K562 (cell line): Measurements from ENCODE around the gene TXNRD2. TPM values are rescaled to one million over a fixed set of nuclear protein-coding genes. Genes with fewer than 3 reads are reported as not detected.

Experiments used
- CCAR2 ChIP-seq: fragments of 200-400 bp; formaldehyde crosslinking; IDR thresholded peaks from 2 replicates; pipeline ENCODE4 v1.6.1; 2017; ENCODE audit warnings: mild to moderate bottlenecking, low read depth, low read length
- GATAD2B ChIP-seq: fragments of 450-650 bp; IDR thresholded peaks from 2 replicates; pipeline ENCODE4 v1.6.1; 2017; ENCODE audit warnings: mild to moderate bottlenecking, borderline replicate concordance
- MYC ChIP-seq, 2 experiments: fragments of 250-450 bp in 1 of 2; sonication (Bioruptor Pico) in 1 of 2; IDR thresholded peaks; 2 replicates each; pipeline versions ENCODE4 v1.5.1 to v1.6.1; 2012 to 2021; ENCODE audit warnings: low read depth in 2 of 2, borderline replicate concordance in 1 of 2, improper control_type of control experiment in 1 of 2, low read length in 1 of 2, mild to moderate bottlenecking in 1 of 2, moderate library complexity in 1 of 2
- RBFOX2 ChIP-seq: fragments of 200-400 bp; formaldehyde crosslinking; IDR thresholded peaks from 2 replicates; pipeline ENCODE4 v1.6.1; 2017; ENCODE audit warnings: low read depth, mild to moderate bottlenecking, low read length, moderate library complexity
- RUNX1 ChIP-seq: sonication (generic); IDR thresholded peaks from 2 replicates; pipeline ENCODE4 v1.6.1; 2016; ENCODE audit warnings: antibody characterized with exemption, low read depth
- SIN3A ChIP-seq, 2 experiments: fragments of 150-350 bp in 1 of 2; IDR thresholded peaks; 2 replicates each; pipeline ENCODE4 v1.6.1; 2011 to 2016; ENCODE audit warnings: borderline replicate concordance in 2 of 2, low read depth in 2 of 2, low read length in 2 of 2, mild to moderate bottlenecking in 2 of 2, moderate library complexity in 2 of 2; ENCODE audit not compliant: control insufficient read depth in 1 of 2
- SPI1 ChIP-seq: IDR thresholded peaks from 2 replicates; pipeline ENCODE4 v1.6.1; 2011; ENCODE audit warnings: low read depth, low read length, control low read depth, borderline replicate concordance
- ZNF445 ChIP-seq: fragments of 250-450 bp; sonication (Bioruptor Pico); IDR thresholded peaks from 2 replicates; pipeline ENCODE4 v1.4.0; 2020; ENCODE audit warnings: low read depth, mild to moderate bottlenecking, moderate library complexity
- polyA plus RNA-seq, 8 experiments: library from polyadenylated mRNA; depleted of rRNA in 4 of 8; stranded (reverse) in 5 of 8; unstranded in 3 of 8; fragments of >200 nt; fragmentation: Nextera tagmentation in 2 of 8; fragmentation: Illumina TruSeq in 1 of 8; extraction: Ambion mirVana in 2 of 8; extraction: Trizol in 1 of 8; gene quantifications; 2 replicates each; pipeline versions ENCODE4 v1.2.1 to v1.2.3, GENCODE V29; 2011 to 2014; ENCODE audit warnings: inconsistent platforms in 1 of 8, missing spikeins in 1 of 8
- total RNA-seq, 7 experiments: library from RNA; depleted of rRNA in 6 of 7; stranded (reverse); fragments of >200 nt in 6 of 7; fragmentation: Illumina TruSeq in 2 of 7; extraction: Trizol in 2 of 7; gene quantifications; 2 replicates each; pipeline versions ENCODE4 v1.2.1 to v1.2.3, GENCODE V29; 2011 to 2021; ENCODE audit warnings: low replicate concordance in 1 of 7
- TF ChIP-seq, protein P1 (sequence below): fragments of 200-600 bp; sonication (generic); IDR thresholded peaks from one replicate; pipeline ENCODE4 v1.6.1; 2012; ENCODE audit warnings: mild to moderate bottlenecking, low read depth, low read length, inconsistent platforms
- TF ChIP-seq, protein P2 (sequence below): fragments of 450-650 bp; IDR thresholded peaks from 2 replicates; pipeline ENCODE4 v1.7.1; 2018; ENCODE audit warnings: mild to moderate bottlenecking, low read depth; ENCODE audit not compliant: partially characterized antibody

TXNRD2 gene
- total and polyA plus RNA-seq, 9 of the 15 experiments (the other 6 are each of a cell fraction or from before 2014, with no cell fraction given) = 3.3 to 80.2 (median 49.4) TPM

DNA sequence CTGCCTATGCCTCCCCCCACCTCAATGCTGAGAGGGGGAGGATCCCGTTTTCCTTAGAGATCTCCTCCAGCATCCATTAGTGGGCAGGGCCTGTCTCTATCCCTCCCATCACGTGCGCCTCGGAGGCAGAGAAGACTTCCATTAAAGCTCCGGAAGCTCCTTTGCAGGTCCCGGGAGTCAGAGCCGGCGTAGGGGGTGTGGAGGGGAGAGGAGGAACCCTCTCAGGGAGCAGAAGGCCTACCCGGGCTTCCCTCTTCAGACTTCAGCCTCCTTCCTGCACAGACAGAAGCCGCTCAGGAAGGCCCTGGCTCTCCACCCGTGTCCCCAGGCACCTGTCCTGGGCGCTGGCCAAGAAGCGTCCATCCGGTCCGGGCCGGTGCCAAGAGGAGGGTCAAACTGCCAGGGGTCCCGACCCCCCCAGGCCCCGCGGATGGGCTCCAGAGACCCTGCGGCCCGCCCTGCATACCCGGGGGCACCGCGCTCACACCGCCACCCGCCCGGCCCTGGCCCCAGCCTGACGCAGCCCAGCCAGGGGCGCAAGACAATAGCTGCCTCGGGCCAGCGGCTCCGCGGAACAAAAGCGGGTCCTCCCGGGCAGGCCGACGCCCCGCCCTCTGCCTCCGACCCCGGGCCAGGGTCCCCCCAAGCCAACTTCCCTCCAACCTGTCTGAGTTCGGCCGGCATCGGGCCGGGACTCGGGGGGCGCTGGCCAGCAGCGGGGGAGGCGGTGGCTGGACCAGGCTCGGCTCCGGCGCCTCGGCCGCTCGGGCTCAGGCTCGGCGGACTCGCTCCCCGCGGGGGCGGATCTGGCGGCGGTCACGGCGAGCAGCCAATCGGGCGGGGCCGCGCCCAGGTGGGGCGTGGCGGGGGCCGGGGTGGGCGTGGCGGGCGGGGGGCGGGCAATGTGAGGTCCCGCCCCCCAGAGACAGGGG is 45.1 kb upstream of the TXNRD2 start (continued):
- no peak for TF ChIP-seq SPI1
- no peak for TF ChIP-seq ZNF445 (CRISPR knock-in tag)
- TF ChIP-seq, protein P1, sequence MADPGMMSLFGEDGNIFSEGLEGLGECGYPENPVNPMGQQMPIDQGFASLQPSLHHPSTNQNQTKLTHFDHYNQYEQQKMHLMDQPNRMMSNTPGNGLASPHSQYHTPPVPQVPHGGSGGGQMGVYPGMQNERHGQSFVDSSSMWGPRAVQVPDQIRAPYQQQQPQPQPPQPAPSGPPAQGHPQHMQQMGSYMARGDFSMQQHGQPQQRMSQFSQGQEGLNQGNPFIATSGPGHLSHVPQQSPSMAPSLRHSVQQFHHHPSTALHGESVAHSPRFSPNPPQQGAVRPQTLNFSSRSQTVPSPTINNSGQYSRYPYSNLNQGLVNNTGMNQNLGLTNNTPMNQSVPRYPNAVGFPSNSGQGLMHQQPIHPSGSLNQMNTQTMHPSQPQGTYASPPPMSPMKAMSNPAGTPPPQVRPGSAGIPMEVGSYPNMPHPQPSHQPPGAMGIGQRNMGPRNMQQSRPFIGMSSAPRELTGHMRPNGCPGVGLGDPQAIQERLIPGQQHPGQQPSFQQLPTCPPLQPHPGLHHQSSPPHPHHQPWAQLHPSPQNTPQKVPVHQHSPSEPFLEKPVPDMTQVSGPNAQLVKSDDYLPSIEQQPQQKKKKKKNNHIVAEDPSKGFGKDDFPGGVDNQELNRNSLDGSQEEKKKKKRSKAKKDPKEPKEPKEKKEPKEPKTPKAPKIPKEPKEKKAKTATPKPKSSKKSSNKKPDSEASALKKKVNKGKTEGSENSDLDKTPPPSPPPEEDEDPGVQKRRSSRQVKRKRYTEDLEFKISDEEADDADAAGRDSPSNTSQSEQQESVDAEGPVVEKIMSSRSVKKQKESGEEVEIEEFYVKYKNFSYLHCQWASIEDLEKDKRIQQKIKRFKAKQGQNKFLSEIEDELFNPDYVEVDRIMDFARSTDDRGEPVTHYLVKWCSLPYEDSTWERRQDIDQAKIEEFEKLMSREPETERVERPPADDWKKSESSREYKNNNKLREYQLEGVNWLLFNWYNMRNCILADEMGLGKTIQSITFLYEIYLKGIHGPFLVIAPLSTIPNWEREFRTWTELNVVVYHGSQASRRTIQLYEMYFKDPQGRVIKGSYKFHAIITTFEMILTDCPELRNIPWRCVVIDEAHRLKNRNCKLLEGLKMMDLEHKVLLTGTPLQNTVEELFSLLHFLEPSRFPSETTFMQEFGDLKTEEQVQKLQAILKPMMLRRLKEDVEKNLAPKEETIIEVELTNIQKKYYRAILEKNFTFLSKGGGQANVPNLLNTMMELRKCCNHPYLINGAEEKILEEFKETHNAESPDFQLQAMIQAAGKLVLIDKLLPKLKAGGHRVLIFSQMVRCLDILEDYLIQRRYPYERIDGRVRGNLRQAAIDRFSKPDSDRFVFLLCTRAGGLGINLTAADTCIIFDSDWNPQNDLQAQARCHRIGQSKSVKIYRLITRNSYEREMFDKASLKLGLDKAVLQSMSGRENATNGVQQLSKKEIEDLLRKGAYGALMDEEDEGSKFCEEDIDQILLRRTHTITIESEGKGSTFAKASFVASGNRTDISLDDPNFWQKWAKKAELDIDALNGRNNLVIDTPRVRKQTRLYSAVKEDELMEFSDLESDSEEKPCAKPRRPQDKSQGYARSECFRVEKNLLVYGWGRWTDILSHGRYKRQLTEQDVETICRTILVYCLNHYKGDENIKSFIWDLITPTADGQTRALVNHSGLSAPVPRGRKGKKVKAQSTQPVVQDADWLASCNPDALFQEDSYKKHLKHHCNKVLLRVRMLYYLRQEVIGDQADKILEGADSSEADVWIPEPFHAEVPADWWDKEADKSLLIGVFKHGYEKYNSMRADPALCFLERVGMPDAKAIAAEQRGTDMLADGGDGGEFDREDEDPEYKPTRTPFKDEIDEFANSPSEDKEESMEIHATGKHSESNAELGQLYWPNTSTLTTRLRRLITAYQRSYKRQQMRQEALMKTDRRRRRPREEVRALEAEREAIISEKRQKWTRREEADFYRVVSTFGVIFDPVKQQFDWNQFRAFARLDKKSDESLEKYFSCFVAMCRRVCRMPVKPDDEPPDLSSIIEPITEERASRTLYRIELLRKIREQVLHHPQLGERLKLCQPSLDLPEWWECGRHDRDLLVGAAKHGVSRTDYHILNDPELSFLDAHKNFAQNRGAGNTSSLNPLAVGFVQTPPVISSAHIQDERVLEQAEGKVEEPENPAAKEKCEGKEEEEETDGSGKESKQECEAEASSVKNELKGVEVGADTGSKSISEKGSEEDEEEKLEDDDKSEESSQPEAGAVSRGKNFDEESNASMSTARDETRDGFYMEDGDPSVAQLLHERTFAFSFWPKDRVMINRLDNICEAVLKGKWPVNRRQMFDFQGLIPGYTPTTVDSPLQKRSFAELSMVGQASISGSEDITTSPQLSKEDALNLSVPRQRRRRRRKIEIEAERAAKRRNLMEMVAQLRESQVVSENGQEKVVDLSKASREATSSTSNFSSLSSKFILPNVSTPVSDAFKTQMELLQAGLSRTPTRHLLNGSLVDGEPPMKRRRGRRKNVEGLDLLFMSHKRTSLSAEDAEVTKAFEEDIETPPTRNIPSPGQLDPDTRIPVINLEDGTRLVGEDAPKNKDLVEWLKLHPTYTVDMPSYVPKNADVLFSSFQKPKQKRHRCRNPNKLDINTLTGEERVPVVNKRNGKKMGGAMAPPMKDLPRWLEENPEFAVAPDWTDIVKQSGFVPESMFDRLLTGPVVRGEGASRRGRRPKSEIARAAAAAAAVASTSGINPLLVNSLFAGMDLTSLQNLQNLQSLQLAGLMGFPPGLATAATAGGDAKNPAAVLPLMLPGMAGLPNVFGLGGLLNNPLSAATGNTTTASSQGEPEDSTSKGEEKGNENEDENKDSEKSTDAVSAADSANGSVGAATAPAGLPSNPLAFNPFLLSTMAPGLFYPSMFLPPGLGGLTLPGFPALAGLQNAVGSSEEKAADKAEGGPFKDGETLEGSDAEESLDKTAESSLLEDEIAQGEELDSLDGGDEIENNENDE = peak; percentile 44
- TF ChIP-seq SIN3A (IDR thresholded peaks at IDR 0.05; ENCODE audit: borderline replicate concordance in 2 of 2, control insufficient read depth in 1 of 2, low read depth in 2 of 2, low read length in 2 of 2) = peak; percentile 59 to 65; a peak in 2 of 4 replicates
- no peak for TF ChIP-seq GATAD2B
- TF ChIP-seq CCAR2 = no peak
- TF ChIP-seq MYC (IDR thresholded peaks at IDR 0.05; ENCODE audit: low read depth, low read length) = peak; percentile 53
- no peak for TF ChIP-seq MYC (CRISPR knock-in tag; IDR thresholded peaks at IDR 0.05; ENCODE audit: borderline replicate concordance, low read depth)
- TF ChIP-seq, protein P2, sequence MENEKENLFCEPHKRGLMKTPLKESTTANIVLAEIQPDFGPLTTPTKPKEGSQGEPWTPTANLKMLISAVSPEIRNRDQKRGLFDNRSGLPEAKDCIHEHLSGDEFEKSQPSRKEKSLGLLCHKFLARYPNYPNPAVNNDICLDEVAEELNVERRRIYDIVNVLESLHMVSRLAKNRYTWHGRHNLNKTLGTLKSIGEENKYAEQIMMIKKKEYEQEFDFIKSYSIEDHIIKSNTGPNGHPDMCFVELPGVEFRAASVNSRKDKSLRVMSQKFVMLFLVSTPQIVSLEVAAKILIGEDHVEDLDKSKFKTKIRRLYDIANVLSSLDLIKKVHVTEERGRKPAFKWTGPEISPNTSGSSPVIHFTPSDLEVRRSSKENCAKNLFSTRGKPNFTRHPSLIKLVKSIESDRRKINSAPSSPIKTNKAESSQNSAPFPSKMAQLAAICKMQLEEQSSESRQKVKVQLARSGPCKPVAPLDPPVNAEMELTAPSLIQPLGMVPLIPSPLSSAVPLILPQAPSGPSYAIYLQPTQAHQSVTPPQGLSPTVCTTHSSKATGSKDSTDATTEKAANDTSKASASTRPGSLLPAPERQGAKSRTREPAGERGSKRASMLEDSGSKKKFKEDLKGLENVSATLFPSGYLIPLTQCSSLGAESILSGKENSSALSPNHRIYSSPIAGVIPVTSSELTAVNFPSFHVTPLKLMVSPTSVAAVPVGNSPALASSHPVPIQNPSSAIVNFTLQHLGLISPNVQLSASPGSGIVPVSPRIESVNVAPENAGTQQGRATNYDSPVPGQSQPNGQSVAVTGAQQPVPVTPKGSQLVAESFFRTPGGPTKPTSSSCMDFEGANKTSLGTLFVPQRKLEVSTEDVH = no peak
- TF ChIP-seq RUNX1 = no peak; the same call in 1 of the 2 replicates
- peak; percentile 69 for TF ChIP-seq RBFOX2
